Measurements from ENCODE around the gene COPS4. TPM values are rescaled to one million over a fixed set of nuclear protein-coding genes. Genes with fewer than 3 reads are reported as not detected.
A peak's percentile ranks its signal among the peaks of the same experiment; 100 is the strongest.
"Not testable (repeated sequence)": the region's sequence is repeated elsewhere in the genome, so short reads cannot be mapped to it uniquely, and the experiment has no call there.

Gene COPS4
- polyA plus RNA-seq, 1 donor (not counting 4 experiments of a cell fraction or from before 2014, with no cell fraction given) = 50.2 TPM

DNA sequence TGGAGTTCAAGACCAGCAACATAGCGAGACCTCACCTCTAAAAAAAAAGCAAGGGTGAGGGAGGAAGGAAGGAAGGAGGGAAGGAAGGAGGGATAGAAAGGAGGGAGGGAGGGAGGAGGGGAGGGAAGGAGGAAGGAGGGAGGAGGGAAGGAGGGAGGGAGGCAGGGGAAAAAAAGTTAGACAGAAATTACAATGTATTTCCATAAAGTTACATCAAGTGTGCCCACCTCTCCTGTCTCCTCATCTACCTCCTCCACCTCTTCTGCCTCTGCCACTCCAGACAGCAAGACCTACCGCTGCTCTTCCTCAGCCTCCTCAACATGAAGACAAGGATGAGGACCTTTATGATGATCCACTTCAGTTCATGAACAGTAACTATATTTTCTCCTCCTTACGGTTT lies 32.7 kb upstream of the COPS4 start:
- Histone ChIP-seq H4K20me1 (ENCODE audit: control insufficient read depth, extremely low read depth, insufficient read depth, low read length) (no peaks in the 10 kb centered on the region), H3K36me3 (ENCODE audit: control insufficient read depth in 2 of 2, extremely low read depth in 1 of 2, insufficient read depth in 2 of 2, low read length in 2 of 2) (no peaks in the 10 kb centered on the region), H3K4me2 (ENCODE audit: control insufficient read depth, extremely low read depth, insufficient read depth, low read depth, low read length) (no peak overlapping the region), H2AFZ (ENCODE audit: control insufficient read depth, low read length) (no peak overlapping the region), H3K79me2 (ENCODE audit: control insufficient read depth, insufficient read depth, low read length) (peaks cover 52% of the 10 kb centered on the region), H3K27me3 (ENCODE audit: control insufficient read depth, extremely low read depth, insufficient read depth, low read length) (no peaks in the 10 kb centered on the region), H3K9me1 (ENCODE audit: control insufficient read depth, extremely low read depth, insufficient read depth, low read length) (no peaks in the 10 kb centered on the region), H3K4me3 (ENCODE audit: control insufficient read depth in 2 of 3, extremely low read depth in 1 of 3, insufficient read depth in 2 of 3, low read depth in 1 of 3, low read length in 3 of 3) (no peak overlapping the region), H3K9me3 (ENCODE audit: control insufficient read depth, low read depth, low read length) (no peaks in the 10 kb centered on the region), H3K4me1 (ENCODE audit: control insufficient read depth, extremely low read depth, insufficient read depth, low read length) (no peaks in the 10 kb centered on the region), H3K27ac (ENCODE audit: control insufficient read depth, insufficient read depth, low read length) (no peak overlapping the region), H3K9ac (ENCODE audit: control insufficient read depth, extremely low read depth, insufficient read depth, low read length) (no peak overlapping the region)
- TF ChIP-seq, protein P1, sequence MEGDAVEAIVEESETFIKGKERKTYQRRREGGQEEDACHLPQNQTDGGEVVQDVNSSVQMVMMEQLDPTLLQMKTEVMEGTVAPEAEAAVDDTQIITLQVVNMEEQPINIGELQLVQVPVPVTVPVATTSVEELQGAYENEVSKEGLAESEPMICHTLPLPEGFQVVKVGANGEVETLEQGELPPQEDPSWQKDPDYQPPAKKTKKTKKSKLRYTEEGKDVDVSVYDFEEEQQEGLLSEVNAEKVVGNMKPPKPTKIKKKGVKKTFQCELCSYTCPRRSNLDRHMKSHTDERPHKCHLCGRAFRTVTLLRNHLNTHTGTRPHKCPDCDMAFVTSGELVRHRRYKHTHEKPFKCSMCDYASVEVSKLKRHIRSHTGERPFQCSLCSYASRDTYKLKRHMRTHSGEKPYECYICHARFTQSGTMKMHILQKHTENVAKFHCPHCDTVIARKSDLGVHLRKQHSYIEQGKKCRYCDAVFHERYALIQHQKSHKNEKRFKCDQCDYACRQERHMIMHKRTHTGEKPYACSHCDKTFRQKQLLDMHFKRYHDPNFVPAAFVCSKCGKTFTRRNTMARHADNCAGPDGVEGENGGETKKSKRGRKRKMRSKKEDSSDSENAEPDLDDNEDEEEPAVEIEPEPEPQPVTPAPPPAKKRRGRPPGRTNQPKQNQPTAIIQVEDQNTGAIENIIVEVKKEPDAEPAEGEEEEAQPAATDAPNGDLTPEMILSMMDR (optimal IDR thresholded peaks at IDR 0.05 in 1 of 3, IDR thresholded peaks at IDR 0.05 in 1 of 3, conservative IDR thresholded peaks at IDR 0.05 in 1 of 3; ENCODE audit: extremely low read depth in 1 of 3, insufficient read depth in 2 of 3, low read length in 3 of 3) = no peak
- no peak for TF ChIP-seq EZH2 (IDR thresholded peaks at IDR 0.05; ENCODE audit: low read length)
- dilution Hi-C loops (cut with MboI; ENCODE audit: extremely low pct_ligation_motif_present, low sequenced_read_pairs) = no loop called here
- DNase-seq (ENCODE audit: low read depth, low spot score) = no peak
- FAIRE-seq = no peak

DNA sequence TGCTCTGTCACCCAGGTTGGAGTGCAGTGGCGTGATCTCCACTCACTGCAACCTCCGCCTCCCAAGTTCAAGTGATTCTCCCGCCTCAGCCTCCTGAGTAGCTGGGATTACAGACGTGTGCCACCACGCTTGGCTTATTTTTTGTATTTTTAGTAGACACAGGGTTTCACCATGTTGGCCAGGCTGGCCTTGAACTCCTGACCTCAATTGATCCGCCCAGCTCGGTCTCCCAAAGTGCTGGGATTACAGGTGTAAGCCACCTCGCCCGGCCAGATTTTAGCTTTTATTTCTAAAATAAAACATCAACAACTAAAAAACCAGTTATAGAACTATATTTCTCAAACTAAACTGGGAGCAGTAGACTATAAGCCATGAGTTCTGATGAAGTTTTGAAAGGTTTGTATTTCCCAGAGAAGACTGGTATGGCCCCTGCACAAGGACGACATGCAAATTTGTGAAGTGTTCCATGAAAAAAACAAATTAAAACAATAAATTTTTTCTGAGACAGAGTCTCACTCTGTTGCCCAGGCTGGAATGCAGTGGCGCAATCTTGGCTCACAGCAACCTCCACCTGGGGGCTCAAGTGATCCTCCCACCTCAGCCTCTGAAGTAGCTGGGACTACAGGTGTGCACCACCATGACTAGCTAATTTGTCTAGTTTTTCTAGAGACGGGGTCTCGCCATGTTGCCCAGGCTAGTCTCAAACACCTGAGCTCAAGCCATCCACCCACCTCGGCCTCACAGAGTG lies 31.8 kb upstream of the COPS4 start:
- H3K9me3 ChIP-seq (ENCODE audit: control insufficient read depth, low read depth, low read length); H3K9ac ChIP-seq (ENCODE audit: control insufficient read depth, extremely low read depth, insufficient read depth, low read length); dilution Hi-C loops (cut with MboI; ENCODE audit: extremely low pct_ligation_motif_present, low sequenced_read_pairs); H2AFZ ChIP-seq (ENCODE audit: control insufficient read depth, low read length); H3K27ac ChIP-seq (ENCODE audit: control insufficient read depth, insufficient read depth, low read length); H3K4me3 ChIP-seq (ENCODE audit: control insufficient read depth in 2 of 3, extremely low read depth in 1 of 3, insufficient read depth in 2 of 3, low read depth in 1 of 3, low read length in 3 of 3); H3K36me3 ChIP-seq (ENCODE audit: control insufficient read depth in 2 of 2, extremely low read depth in 1 of 2, insufficient read depth in 2 of 2, low read length in 2 of 2); FAIRE-seq; DNase-seq (ENCODE audit: low read depth, low spot score); H3K9me1 ChIP-seq (ENCODE audit: control insufficient read depth, extremely low read depth, insufficient read depth, low read length); H3K4me1 ChIP-seq (ENCODE audit: control insufficient read depth, extremely low read depth, insufficient read depth, low read length); H3K4me2 ChIP-seq (ENCODE audit: control insufficient read depth, extremely low read depth, insufficient read depth, low read depth, low read length); H4K20me1 ChIP-seq (ENCODE audit: control insufficient read depth, extremely low read depth, insufficient read depth, low read length); H3K27me3 ChIP-seq (ENCODE audit: control insufficient read depth, extremely low read depth, insufficient read depth, low read length): not testable (repeated sequence)
- peaks cover 59% of the 10 kb centered on the region for H3K79me2 ChIP-seq (ENCODE audit: control insufficient read depth, insufficient read depth, low read length)

DNA sequence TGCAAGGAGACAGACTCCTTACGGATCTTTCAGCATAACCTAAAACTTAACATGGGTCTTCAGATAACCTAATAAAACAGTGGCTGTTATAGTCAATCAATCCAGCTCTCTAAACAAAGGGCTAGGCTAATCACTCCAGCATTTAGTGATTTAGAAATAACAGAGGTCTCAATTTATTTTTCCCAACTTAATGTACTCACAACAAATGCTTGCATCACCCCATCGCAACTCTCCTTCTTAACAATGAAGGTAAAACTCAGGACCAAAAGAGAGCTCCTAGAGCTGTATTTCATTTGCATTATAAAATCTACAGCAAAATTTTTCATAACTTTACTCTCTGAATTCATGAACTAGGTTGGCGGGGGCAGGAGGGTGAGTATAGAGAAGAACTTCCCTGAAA lies 25.5 kb upstream of the COPS4 start:
- Histone ChIP-seq H3K4me3 (ENCODE audit: control insufficient read depth in 2 of 3, extremely low read depth in 1 of 3, insufficient read depth in 2 of 3, low read depth in 1 of 3, low read length in 3 of 3) (peak overlapping the region; percentile 75 to 93 (median 90)), H3K9me3 (ENCODE audit: control insufficient read depth, low read depth, low read length) (no peaks in the 10 kb centered on the region), H2AFZ (ENCODE audit: control insufficient read depth, low read length) (peak overlapping the region; percentile 16), H3K4me1 (ENCODE audit: control insufficient read depth, extremely low read depth, insufficient read depth, low read length) (peaks cover 13% of the 10 kb centered on the region), H3K36me3 (ENCODE audit: control insufficient read depth in 2 of 2, extremely low read depth in 1 of 2, insufficient read depth in 2 of 2, low read length in 2 of 2) (no peaks in the 10 kb centered on the region), H3K27ac (ENCODE audit: control insufficient read depth, insufficient read depth, low read length) (peak overlapping the region; percentile 92), H4K20me1 (ENCODE audit: control insufficient read depth, extremely low read depth, insufficient read depth, low read length) (no peaks in the 10 kb centered on the region), H3K4me2 (ENCODE audit: control insufficient read depth, extremely low read depth, insufficient read depth, low read depth, low read length) (peak overlapping the region; percentile 91), H3K9ac (ENCODE audit: control insufficient read depth, extremely low read depth, insufficient read depth, low read length) (peak overlapping the region; percentile 94), H3K27me3 (ENCODE audit: control insufficient read depth, extremely low read depth, insufficient read depth, low read length) (no peaks in the 10 kb centered on the region), H3K79me2 (ENCODE audit: control insufficient read depth, insufficient read depth, low read length) (peaks cover 60% of the 10 kb centered on the region), H3K9me1 (ENCODE audit: control insufficient read depth, extremely low read depth, insufficient read depth, low read length) (no peaks in the 10 kb centered on the region)
- dilution Hi-C loops (cut with MboI; ENCODE audit: extremely low pct_ligation_motif_present, low sequenced_read_pairs) = no loop called here
- no peak for TF ChIP-seq EZH2 (IDR thresholded peaks at IDR 0.05; ENCODE audit: low read length)
- TF ChIP-seq, protein P1 (optimal IDR thresholded peaks at IDR 0.05 in 1 of 3, IDR thresholded peaks at IDR 0.05 in 1 of 3, conservative IDR thresholded peaks at IDR 0.05 in 1 of 3; ENCODE audit: extremely low read depth in 1 of 3, insufficient read depth in 2 of 3, low read length in 3 of 3) = no peak
- FAIRE-seq (no peak), DNase-seq (ENCODE audit: low read depth, low spot score) (no peak)
